Neural cell (in vitro differentiated cells): Measurements from ENCODE around the gene CNRIP1. TPM values are rescaled to one million over a fixed set of nuclear protein-coding genes. Genes with fewer than 3 reads are reported as not detected.

ENCODE experiments used
- H2AFZ ChIP-seq: fragments of 200-600, 300-800 bp; sonication (generic), shearing (Covaris generic); 2 replicates; pipeline ENCODE4 v1.6.0; 2014; ENCODE audit warnings: low read depth, mild to moderate bottlenecking, antibody characterized with exemption, low read length, moderate library complexity
- H3F3A ChIP-seq: fragments of 200-600 bp; shearing (Covaris generic); 2 replicates; pipeline ENCODE4 v1.6.1; 2016; ENCODE audit warnings: mild to moderate bottlenecking, moderate library complexity, mixed read lengths, antibody characterized with exemption, low read length; ENCODE audit not compliant: insufficient read depth, poor library complexity, severe bottlenecking
- H3K27ac ChIP-seq: fragments of 200-600, 300-800 bp; sonication (generic), shearing (Covaris generic); 2 replicates; pipeline ENCODE4 v1.5.1; 2014; ENCODE audit warnings: mild to moderate bottlenecking, low read length, moderate library complexity
- H3K27me3 ChIP-seq: fragments of 300-800, 200-600 bp; sonication (generic), shearing (Covaris generic); 2 replicates; pipeline ENCODE4 v1.6.0; 2014; ENCODE audit warnings: mild to moderate bottlenecking, low read depth, low read length, moderate library complexity; ENCODE audit not compliant: insufficient read depth
- H3K36me3 ChIP-seq: fragments of 300-800, 200-600 bp; sonication (generic), shearing (Covaris generic); 2 replicates; pipeline ENCODE4 v1.5.1; 2014; ENCODE audit warnings: mild to moderate bottlenecking, antibody characterized with exemption, low read length, moderate library complexity; ENCODE audit not compliant: insufficient read depth
- H3K4me2 ChIP-seq: fragments of 300-800, 200-600 bp; sonication (generic), shearing (Covaris generic); 2 replicates; pipeline ENCODE4 v1.6.0; 2014; ENCODE audit warnings: mild to moderate bottlenecking, low read length
- H3K4me3 ChIP-seq: fragments of 300-800, 200-600 bp; sonication (generic), shearing (Covaris generic); 2 replicates; pipeline ENCODE4 v1.5.1; 2014; ENCODE audit warnings: mild to moderate bottlenecking, low read length, moderate library complexity
- H3K79me2 ChIP-seq: fragments of 200-600 bp; shearing (Covaris generic); replicated peaks from 2 replicates; pipeline ENCODE4 v1.6.0; 2014; ENCODE audit warnings: mild to moderate bottlenecking, low read length, moderate library complexity; ENCODE audit not compliant: insufficient read depth
- H3K9ac ChIP-seq: fragments of 300-800, 200-600 bp; sonication (generic), shearing (Covaris generic); 2 replicates; pipeline ENCODE4 v1.6.1; 2016; ENCODE audit warnings: mild to moderate bottlenecking, low read length, mixed read lengths
- H3K9me2 ChIP-seq: fragments of 200-600 bp; shearing (Covaris generic); 2 replicates; pipeline ENCODE4 v1.6.1; 2016; ENCODE audit warnings: mild to moderate bottlenecking, low read length, mixed read lengths; ENCODE audit not compliant: insufficient read depth
- H3K9me3 ChIP-seq: fragments of 200-600, 300-800 bp; sonication (generic), shearing (Covaris generic); 2 replicates; pipeline ENCODE4 v1.6.1; 2016; ENCODE audit warnings: mild to moderate bottlenecking, mixed run types, low read length, moderate library complexity, mixed read lengths
- H4K20me1 ChIP-seq: fragments of 200-600 bp; shearing (Covaris generic); 2 replicates; pipeline ENCODE4 v1.6.1; 2016; ENCODE audit warnings: mild to moderate bottlenecking, mixed run types; ENCODE audit not compliant: insufficient read depth
- EP300 ChIP-seq: fragments of 450-650 bp; conservative IDR thresholded peaks from 2 replicates; pipeline ENCODE4 v1.6.1; 2014; ENCODE audit warnings: antibody characterized with exemption, mild to moderate bottlenecking, moderate library complexity; ENCODE audit not compliant: poor library complexity, severe bottlenecking
- EZH2 ChIP-seq: fragments of 200-600, 300-800 bp; shearing (Covaris generic), sonication (generic); IDR thresholded peaks from 2 replicates; pipeline ENCODE4 v1.6.1; 2014; ENCODE audit warnings: antibody characterized with exemption, low read length, borderline replicate concordance, mild to moderate bottlenecking; ENCODE audit not compliant: insufficient read depth, poor library complexity, severe bottlenecking
- MXI1 ChIP-seq: fragments of 450-650 bp; conservative IDR thresholded peaks from 2 replicates; pipeline ENCODE4 v1.6.1; 2014; ENCODE audit warnings: antibody characterized with exemption, mild to moderate bottlenecking; ENCODE audit not compliant: poor library complexity, severe bottlenecking
- POLR2AphosphoS5 ChIP-seq: IDR thresholded peaks from 2 replicates; pipeline ENCODE4 v1.6.1; 2012
- RAD21 ChIP-seq: fragments of 450-650 bp; conservative IDR thresholded peaks from 2 replicates; pipeline ENCODE4 v1.6.1; 2014; ENCODE audit warnings: antibody characterized with exemption, mild to moderate bottlenecking, moderate library complexity
- SMC3 ChIP-seq: fragments of 450-650 bp; conservative IDR thresholded peaks from 2 replicates; pipeline ENCODE4 v1.6.1; 2014; ENCODE audit warnings: antibody characterized with exemption, mild to moderate bottlenecking, moderate library complexity; ENCODE audit not compliant: poor library complexity
- TAF1 ChIP-seq: IDR thresholded peaks from 2 replicates; pipeline ENCODE4 v1.6.1; 2012; ENCODE audit warnings: low read depth
- polyA plus RNA-seq: library from polyadenylated mRNA; depleted of rRNA; stranded (reverse); fragments of >200 nt; gene quantifications from 2 replicates; pipeline ENCODE4 v1.2.3, GENCODE V29; 2014
- TF ChIP-seq, protein P1 (sequence below): IDR thresholded peaks from 2 replicates; pipeline ENCODE4 v1.6.1; 2012; ENCODE audit warnings: borderline replicate concordance
- TF ChIP-seq, protein P2 (sequence below): fragments of 450-650 bp; IDR thresholded peaks from 2 replicates; pipeline ENCODE4 v1.5.1; 2014; ENCODE audit warnings: antibody characterized with exemption, mild to moderate bottlenecking, moderate library complexity; ENCODE audit not compliant: poor library complexity, severe bottlenecking

Gene CNRIP1
- polyA plus RNA-seq, 1 donor from 2014 or later, result 28.2 TPM

DNA sequence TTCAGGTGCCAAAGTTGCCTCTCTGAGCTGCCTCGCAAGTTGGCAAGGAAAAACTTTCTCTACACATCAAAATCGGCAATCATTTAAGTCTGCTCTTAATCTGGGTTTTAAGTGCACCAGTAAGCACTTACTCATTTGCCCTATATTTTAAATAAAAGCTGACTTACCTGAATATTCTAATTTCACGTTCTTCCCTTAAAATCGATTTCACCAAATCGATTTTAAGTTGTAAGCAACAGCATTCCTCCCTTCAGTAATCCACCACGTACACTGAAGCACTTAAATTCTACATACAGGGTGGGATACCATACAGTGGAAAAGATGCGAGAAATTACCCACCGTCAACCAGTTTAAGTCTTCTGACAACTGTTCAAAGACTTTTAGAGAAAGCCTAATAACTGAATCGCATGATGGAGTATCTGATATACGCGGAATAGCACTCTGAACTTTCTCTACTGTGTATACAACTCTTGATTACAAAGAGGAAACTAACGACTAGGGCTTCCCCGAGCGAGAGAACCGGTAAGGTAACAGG, 69.0 kb downstream of the CNRIP1 start:
- no peaks in the 10 kb centered on the region for H3K9me2 ChIP-seq
- H3K79me2 ChIP-seq, result peaks cover 57% of the 10 kb centered on the region
- no peaks in the 10 kb centered on the region for H3F3A ChIP-seq
- H3K4me3 ChIP-seq, result peak overlapping the region; percentile 89
- peak overlapping the region; percentile 2 for H2AFZ ChIP-seq
- peak overlapping the region; percentile 84 for H3K27ac ChIP-seq
- H4K20me1 ChIP-seq, result no peaks in the 10 kb centered on the region
- H3K9ac ChIP-seq, result peak overlapping the region; percentile 90
- no peaks in the 10 kb centered on the region for H3K36me3 ChIP-seq
- H3K27me3 ChIP-seq, result no peaks in the 10 kb centered on the region
- TF ChIP-seq, protein P1, sequence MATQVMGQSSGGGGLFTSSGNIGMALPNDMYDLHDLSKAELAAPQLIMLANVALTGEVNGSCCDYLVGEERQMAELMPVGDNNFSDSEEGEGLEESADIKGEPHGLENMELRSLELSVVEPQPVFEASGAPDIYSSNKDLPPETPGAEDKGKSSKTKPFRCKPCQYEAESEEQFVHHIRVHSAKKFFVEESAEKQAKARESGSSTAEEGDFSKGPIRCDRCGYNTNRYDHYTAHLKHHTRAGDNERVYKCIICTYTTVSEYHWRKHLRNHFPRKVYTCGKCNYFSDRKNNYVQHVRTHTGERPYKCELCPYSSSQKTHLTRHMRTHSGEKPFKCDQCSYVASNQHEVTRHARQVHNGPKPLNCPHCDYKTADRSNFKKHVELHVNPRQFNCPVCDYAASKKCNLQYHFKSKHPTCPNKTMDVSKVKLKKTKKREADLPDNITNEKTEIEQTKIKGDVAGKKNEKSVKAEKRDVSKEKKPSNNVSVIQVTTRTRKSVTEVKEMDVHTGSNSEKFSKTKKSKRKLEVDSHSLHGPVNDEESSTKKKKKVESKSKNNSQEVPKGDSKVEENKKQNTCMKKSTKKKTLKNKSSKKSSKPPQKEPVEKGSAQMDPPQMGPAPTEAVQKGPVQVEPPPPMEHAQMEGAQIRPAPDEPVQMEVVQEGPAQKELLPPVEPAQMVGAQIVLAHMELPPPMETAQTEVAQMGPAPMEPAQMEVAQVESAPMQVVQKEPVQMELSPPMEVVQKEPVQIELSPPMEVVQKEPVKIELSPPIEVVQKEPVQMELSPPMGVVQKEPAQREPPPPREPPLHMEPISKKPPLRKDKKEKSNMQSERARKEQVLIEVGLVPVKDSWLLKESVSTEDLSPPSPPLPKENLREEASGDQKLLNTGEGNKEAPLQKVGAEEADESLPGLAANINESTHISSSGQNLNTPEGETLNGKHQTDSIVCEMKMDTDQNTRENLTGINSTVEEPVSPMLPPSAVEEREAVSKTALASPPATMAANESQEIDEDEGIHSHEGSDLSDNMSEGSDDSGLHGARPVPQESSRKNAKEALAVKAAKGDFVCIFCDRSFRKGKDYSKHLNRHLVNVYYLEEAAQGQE, result no peak
- TF ChIP-seq EP300, result no peak
- no peak for TF ChIP-seq EZH2
- no peak for TF ChIP-seq TAF1
- no peak for TF ChIP-seq POLR2AphosphoS5
- no peak for TF ChIP-seq SMC3
- TF ChIP-seq, protein P2, sequence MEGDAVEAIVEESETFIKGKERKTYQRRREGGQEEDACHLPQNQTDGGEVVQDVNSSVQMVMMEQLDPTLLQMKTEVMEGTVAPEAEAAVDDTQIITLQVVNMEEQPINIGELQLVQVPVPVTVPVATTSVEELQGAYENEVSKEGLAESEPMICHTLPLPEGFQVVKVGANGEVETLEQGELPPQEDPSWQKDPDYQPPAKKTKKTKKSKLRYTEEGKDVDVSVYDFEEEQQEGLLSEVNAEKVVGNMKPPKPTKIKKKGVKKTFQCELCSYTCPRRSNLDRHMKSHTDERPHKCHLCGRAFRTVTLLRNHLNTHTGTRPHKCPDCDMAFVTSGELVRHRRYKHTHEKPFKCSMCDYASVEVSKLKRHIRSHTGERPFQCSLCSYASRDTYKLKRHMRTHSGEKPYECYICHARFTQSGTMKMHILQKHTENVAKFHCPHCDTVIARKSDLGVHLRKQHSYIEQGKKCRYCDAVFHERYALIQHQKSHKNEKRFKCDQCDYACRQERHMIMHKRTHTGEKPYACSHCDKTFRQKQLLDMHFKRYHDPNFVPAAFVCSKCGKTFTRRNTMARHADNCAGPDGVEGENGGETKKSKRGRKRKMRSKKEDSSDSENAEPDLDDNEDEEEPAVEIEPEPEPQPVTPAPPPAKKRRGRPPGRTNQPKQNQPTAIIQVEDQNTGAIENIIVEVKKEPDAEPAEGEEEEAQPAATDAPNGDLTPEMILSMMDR, result no peak
- no peak for TF ChIP-seq RAD21
- no peak for TF ChIP-seq MXI1
- H3K9me3 ChIP-seq, result no peaks in the 10 kb centered on the region
- H3K4me2 ChIP-seq, result peak overlapping the region; percentile 56

DNA sequence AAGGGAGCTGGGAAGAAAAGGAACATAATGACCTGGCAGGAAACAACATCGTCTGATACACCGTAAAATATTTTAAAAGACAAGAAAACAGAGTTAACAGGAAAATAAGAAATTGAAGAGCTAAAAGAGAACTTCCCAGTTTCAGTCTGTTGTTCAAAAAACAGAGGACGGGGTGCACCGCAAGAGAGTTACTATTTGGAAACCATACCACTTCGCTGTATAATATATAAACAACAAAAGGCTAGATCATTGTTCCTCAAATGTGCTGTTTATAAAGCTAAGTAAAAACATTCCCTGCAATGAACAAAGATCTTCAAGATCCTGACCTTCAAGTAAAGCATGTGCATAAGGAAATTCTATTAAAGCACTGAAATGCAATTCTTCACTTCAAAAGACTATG, 69.6 kb downstream of the CNRIP1 start:
- H4K20me1 ChIP-seq, result no peaks in the 10 kb centered on the region
- no peaks in the 10 kb centered on the region for H3K36me3 ChIP-seq
- peak overlapping the region; percentile 89 for H3K4me3 ChIP-seq
- H3K27ac ChIP-seq, result no peak overlapping the region
- peak overlapping the region; percentile 56 for H3K4me2 ChIP-seq
- H3F3A ChIP-seq, result no peaks in the 10 kb centered on the region
- no peaks in the 10 kb centered on the region for H3K27me3 ChIP-seq
- peaks cover 59% of the 10 kb centered on the region for H3K79me2 ChIP-seq
- no peak overlapping the region for H2AFZ ChIP-seq
- TF ChIP-seq RAD21, result no peak
- TF ChIP-seq, protein P2, result no peak
- TF ChIP-seq, protein P1, result no peak
- no peak for TF ChIP-seq SMC3
- no peak for TF ChIP-seq TAF1
- no peak for TF ChIP-seq MXI1
- no peak for TF ChIP-seq EP300
- TF ChIP-seq POLR2AphosphoS5, result no peak
- TF ChIP-seq EZH2, result no peak
- H3K9me3 ChIP-seq, result no peaks in the 10 kb centered on the region
- H3K9ac ChIP-seq, result peak overlapping the region; percentile 90
- no peaks in the 10 kb centered on the region for H3K9me2 ChIP-seq
